Posterior vena cava (tissue), 2 donors: Measurements from ENCODE around the gene KRTAP3-2. TPM values are rescaled to one million over a fixed set of nuclear protein-coding genes. Genes with fewer than 3 reads are reported as not detected.

Experiments used
- DNase-seq: peaks from one replicate; pipeline ENCODE4 v3.0.0-alpha.2; 2020; ENCODE audit warnings: low spot score
- intact Hi-C, 2 donors: fragments of 100-400 bp; cut with DNase I; formaldehyde crosslinking; loops; one replicate each; pipeline versions ENCODE4 v1.14.1 to v1.14.2; 2022 to 2023
- total RNA-seq, 2 donors: library from RNA; stranded (reverse); fragmentation: NEBNext Ultra II Directional; extraction: Animal tissue kit (Norgen Biotek cat#: 25700); gene quantifications; one replicate each; pipeline ENCODE4 v1.2.1, GENCODE V29; 2021
- donor health status: DM: yes; HTN: yes; CAD: no.
- donor health status: DM: yes; HTN: yes; CAD: no.

KRTAP3-2 gene
- total RNA-seq, 2 donors from 2014 or later = not detected

DNA sequence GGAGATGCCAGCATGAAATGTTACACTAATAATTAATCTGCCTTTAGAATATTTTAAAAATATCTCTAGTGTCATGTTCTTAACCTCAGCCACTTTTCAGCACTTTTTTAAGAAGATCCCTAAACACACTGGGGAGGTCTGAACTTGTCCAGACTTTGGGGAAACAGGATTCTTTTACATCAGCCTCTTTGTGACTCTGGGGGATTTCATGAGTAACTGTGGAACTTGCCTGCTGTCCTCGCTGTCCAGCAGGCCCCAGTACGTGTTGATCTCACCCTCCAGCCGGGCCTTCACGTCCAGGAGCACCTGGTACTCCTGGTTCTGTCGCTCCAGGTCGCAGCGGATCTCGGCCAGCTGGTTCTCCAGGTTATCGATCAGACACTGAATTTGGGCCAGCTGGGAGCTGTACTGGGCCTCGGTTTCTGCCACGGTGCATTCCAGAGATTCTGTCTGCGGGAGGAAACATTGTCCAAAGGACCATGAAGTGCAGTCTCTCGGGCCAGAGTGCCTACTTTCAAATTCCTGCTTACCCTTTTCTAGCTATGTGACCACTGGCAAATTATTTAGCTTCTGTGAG, 21.0 kb downstream of the KRTAP3-2 start:
- intact Hi-C loops = no loop called here
- no peak for DNase-seq

DNA sequence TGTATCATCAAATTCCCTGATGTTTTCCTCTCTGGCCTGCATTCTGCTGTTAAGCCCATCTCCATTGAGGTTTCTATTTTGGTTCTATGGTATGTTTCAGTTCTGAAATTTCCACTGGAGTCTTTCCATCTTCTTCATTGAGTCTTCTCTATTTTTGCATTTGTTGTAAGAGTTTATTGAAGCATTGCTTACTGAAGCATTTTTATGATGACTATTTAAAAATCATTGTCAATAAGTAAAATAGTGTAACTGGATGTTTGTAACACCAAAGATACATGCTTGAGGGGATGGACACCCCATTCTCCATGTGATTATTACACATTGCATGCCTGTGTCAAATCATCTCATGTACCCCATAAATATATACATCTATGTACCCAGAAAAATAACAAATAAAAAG, 24.2 kb downstream of the KRTAP3-2 start:
- intact Hi-C loops = no loop called here
- DNase-seq = no peak

DNA sequence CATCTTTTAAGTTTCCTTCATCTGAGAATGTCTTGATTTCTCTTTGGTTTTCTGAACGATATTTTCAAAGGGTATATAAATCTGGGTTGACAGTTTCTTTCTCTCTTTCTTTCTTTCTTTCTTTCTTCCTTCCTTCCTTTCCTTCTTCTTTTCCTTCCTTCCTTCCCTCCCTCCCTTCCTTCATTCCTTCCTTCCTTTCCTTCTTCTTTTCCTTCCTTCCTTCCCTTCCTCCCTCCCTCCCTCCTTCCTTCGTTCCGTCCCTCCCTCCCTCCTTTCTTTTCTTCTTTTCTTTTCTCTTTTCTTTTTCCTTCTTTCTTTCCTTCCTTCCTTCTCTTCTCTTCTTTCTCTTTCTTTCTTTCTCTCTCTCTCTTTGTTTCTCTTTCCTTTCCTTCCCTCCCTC, 25.3 kb downstream of the KRTAP3-2 start:
- DNase-seq = no peak
- intact Hi-C loops = no loop called here

DNA sequence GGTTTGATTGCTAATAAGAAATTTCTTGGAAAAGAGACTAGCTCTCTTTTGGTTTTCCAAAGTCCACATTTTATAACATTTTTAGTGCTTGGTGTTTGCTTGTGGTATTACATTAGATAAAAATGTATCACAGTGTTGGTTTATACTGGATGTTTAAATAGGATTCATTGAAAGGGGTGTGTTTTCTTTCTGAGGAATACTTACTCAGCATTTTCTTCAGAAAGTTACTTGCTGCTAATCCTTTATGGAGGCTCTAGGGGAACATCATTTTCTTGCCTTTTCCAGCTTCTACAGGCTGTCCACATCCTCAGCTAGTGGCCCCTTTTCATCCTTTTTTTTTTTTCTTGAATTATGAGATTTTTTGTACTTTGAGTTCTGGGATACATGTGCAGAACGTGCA, 32.1 kb downstream of the KRTAP3-2 start:
- intact Hi-C loops = no loop called here
- DNase-seq = no peak

DNA sequence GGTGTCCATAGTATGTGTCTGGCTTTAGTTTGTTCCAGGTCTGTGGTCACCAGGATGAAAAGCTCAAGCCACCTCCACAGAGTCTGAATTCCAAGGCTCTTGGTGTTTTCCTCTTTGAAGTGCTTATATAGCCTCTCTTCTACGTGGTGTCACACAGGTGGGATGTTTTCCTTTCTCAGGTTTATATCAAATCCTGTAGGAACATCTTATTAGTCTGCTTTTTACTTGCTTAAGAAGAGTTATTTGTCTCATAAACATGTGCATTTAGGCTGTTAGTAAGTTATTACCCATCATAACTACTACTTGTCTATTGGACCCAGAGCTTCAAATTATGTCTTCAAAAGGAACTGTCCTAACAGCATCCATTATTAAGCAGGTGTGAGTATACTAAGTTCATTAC, 32.9 kb downstream of the KRTAP3-2 start, which contains the start of gene KRT39:
KRT39 (minus strand) TSS at position 101 of the 400 bp plus-strand sequence; CDS start at position 9, 92 bp downstream.
- no peak for DNase-seq
- intact Hi-C loops = no loop called here

DNA sequence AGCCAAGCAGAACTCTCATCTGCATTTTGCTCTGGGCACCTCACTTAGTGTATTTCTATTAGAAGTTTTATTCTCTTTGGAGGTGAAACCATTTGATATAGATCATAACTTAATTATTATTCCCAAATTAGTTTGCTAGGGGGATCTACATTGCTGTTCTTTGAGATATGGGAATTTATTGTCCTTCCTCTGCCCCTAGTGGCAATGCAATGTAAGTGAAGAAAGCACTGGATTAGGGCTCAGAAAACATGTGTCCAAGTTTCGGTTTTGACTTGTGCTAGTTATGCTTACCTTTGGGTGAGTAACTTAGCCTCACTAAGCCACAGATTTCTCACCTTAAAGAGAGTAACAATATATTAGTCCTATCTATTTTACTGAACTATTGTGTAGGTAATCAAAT, 35.9 kb downstream of the KRTAP3-2 start:
- DNase-seq = no peak
- intact Hi-C loops = no loop called here

DNA sequence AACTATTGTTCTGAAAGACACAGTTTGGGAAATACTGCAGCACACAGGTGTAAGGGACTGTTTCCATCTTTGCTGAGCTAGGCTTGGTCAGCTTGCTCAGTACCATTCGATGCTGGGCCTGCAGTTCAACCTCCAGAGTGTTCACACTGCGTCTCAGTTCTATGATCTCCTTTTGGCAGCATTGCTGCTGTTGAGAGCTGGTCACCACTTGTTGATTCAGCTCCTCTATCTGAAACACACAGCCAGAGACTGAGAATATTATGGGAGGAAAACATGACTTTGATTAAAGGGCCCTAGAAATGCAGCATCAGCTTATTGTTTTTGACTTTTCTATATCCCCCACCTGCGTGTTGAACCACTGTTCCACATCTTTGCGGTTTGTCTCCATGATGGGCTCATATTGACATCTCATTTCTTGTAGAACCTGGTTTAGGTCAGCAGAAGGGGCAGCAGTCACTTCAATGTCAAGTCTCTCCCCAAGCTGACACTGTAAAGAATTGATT, 37.6 kb downstream of the KRTAP3-2 start:
- intact Hi-C loops = no loop called here
- DNase-seq = no peak

DNA sequence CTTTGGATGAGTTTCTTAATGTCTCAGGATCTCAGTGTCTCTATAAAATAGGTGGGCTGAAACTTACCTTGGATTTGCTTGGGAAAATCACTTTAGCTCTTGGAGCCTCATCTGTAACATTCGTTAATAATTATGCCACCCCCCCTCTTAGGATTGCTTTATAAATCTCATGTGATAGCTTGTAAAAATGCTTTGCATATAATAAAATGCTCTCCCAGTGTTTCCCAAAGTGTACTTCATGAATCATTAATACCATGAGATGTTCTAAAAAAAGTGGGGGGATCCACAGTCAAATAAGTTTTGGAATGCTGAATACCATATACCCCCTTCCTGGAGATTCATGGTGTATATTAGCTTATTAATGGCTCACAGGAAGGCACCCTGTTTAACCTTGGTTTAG, 38.1 kb downstream of the KRTAP3-2 start:
- no peak for DNase-seq
- intact Hi-C loops = no loop called here

DNA sequence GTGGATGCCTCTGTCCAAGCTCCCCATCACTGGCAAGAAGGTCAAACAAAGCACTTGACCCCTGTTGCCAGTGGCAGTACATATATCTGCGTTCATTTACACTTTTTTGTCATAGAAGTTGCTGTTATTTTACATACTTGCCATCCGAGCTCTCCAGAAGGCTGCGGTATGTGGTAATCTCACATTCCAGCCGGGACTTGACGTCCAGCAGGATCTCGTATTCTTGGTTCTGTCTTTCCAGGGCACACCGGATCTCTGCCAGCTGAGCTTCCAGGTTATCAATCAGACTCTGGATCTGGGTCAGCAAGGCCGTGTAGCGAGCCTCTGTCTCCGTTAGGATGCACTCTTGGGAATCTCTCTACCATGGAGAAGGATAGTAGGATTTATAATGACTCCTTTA, 39.6 kb downstream of the KRTAP3-2 start:
- no peak for DNase-seq
- intact Hi-C loops = no loop called here

DNA sequence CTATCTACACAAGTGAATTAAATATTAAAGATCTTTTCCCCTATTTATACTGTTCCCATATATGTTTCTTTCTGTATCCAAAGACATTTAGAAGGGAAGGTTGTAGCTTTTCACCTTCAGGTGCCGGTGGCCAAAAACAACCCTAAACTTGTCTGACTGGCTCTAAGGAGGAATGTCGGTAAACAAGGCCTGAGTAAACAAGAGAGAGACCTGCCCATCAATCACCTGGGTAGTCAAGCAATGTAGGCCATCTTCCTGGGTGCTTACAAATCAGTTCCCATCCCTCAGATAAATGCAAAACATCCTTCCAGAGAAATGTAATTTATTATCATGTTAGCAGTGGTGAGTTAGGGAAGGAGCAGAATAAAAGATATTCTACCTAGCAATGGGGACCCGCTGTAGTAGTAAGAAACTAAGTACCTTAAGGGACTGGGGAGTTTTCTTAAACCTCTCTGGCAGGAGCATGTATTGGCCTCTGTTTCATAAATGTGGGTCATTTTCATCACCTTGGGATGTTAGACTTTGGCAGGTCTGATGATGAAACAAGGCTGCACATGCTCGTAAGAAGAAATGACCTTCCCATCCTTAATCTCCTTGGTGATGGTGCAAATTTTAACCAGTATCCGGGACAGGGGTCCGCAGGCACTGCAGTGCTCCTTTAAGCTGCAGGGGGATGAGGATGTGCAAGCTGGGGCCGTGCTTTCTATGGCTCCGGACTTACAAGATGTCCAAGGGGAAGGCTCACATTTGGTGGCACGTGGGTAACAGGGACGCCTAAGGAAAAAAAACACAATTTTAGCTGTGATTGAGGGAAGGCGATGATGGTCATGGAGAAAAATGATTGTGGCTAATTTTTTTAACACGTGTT, 41.4 kb downstream of the KRTAP3-2 start:
- intact Hi-C loops = no loop called here
- DNase-seq = no peak

DNA sequence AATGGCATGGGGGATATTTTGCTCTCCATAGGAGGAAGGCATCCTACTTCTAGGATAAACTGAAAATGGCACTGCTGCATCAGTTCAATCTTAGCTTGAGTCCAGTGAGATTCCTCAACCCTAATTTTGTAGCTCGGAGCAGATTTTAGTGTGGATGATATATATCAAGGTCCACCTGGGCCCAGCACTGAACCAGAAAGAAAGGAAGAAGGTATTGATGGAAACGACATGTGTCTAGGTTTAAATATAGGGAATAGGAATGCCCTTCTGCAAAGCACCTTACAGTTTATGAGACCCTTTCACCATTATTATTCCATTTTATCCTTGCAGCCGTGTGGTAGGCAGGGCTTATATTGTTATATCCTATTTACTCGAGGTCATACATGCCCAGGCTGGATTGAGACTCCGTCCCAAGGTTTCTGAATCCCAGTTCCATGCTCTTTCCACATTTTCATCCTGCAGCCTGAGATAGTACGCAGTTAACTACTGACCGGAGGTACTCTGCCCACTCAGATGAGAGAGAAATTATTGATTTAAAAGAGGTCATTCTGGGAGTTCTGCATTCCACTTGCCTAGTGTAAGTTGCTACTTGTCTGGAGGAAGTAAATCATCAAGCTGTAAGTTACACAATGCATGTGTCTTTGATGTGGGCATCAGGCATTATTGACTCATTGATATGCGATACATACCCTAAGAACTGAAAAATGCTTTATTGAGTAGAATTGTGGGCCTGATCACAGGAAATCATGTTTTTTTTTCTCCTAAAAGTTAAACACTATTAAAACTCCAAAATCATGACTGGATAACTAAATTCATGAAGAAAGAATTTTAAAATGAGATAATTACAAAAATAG, 43.1 kb downstream of the KRTAP3-2 start:
- DNase-seq = no peak
- intact Hi-C loops = no loop called here

DNA sequence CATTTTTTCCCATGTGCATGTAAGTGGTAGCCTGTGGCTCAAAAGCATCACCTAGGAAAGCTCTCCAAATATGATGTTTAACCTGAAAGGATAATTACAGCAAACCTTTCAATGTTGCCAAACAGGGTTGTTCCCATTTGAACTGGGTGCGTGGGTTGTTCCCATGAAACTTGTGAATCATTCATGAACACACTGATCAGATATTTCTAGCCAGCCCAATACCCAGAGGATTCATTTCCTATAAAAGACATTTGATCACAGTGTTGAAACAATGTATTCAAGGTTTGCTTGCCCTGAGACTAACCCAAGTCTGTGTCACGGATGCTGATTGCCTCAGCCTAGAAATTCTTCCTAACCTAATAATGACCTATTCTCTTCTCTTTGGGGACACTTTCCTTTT, 45.8 kb downstream of the KRTAP3-2 start:
- intact Hi-C loops = no loop called here
- DNase-seq = no peak

DNA sequence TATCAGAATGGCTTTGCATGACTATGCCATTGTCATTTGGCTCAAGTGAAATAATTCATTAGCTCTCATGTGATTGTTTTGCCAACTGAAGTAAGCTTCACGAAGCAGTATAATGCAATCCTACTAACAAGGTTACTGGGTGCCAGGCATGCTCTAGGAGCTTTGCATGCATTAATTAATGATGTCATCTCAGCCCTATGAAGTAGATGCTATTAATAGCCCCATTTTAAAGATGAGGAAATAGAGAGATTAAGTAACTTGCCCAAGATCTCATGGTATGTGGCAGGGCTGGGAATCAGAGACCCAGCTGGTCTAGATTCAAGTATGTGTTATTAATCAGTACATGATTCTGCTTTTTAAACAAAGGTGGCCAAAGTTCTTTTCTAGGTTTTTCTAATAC, 47.0 kb downstream of the KRTAP3-2 start:
- DNase-seq = no peak
- intact Hi-C loops = no loop called here

DNA sequence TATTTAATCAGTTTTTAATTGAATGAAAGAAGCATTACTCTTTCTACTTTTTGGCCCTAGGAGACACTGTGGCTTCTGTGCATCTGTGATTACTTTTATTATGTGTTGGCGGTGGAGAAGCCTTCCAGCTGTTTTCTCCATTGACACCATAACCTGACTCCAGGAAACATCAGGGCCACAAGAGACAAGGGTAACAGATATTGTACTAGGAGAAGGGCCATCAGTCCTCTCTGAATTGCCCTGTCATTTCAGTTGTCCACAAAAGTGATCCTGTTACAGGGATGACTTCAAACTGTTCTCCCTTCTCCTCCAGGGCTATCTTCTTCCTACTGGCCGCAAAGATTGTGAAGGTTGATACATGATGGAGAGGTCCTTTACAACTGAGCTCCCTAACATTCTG, 47.6 kb downstream of the KRTAP3-2 start:
- intact Hi-C loops = no loop called here
- DNase-seq = no peak

DNA sequence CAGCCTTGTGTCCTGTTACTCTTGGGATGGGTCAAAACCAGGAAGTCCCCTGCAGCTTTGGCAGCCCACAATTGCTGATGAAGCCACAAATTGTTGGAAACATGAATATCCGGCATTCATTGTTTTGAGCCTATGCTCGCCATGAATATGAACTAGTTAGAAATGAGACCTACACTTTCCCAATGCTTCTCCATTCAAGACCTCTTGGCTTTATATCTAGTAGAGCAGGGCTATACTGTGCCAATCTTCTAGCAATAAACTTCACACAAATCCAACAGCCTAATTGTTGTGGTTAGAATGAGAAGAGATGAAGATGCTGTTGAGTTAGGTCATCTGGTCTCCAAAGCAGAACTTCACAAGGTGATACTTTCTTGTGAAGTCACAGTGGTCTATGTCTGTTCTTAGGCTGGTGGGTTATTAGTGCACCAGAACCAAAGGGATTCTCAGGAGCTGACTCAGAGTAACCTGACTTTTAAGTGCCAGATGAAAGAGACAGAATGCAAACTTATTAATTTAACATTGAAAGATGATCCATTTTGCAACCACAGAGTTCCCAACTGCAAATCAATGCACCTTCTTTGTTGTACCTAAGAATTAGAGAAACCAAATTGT, 48.6 kb downstream of the KRTAP3-2 start:
- DNase-seq = no peak
- intact Hi-C loops = no loop called here

DNA sequence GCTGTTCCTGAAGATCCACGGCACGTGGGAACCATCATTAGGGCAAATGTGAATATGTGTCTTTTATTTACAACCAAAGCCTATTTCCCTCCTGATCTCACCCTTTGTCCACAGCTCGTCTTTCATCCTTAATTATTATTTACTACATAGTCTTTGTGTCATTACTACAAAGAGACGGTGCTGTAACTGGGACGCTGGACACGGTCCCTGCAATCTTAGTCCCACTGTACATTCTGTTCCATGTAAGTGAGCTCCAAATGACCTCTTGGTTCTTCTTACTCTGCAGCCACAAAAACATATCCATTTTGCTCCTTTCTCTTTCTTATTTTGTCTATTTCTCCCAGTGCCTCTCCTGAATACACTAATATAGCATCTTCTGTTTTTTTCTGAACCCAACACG, 49.5 kb downstream of the KRTAP3-2 start:
- intact Hi-C loops = no loop called here
- DNase-seq = no peak

DNA sequence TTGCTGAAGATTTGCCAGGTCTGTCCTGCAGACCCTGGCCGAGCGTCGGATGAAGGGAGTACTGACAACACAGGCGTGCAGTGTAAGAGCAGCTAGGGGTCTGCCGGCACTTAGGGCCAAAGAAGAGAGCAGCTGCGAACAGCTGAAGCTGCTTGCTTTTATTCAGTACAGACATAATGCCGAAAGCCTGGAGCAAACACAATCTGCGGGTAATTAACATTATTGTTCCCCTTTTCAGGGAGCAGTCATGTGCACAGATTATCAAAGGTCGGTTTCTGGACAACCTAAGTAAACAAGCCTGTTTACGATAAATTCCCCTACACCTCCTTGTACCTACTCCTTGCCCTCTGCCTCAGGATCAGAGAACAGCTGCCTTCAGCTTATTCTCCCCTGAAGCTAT, 50.3 kb downstream of the KRTAP3-2 start:
- intact Hi-C loops = no loop called here
- DNase-seq = no peak
